ENCODE results near the gene COBL. TPM values are rescaled to one million over a fixed set of nuclear protein-coding genes. Genes with fewer than 3 reads are reported as not detected.
"Not testable (repeated sequence)": the region's sequence is repeated elsewhere in the genome, so short reads cannot be mapped to it uniquely, and the experiment has no call there.

The COBL gene
- total RNA-seq, 1 donor from 2014 or later, result under 0.01 TPM

DNA sequence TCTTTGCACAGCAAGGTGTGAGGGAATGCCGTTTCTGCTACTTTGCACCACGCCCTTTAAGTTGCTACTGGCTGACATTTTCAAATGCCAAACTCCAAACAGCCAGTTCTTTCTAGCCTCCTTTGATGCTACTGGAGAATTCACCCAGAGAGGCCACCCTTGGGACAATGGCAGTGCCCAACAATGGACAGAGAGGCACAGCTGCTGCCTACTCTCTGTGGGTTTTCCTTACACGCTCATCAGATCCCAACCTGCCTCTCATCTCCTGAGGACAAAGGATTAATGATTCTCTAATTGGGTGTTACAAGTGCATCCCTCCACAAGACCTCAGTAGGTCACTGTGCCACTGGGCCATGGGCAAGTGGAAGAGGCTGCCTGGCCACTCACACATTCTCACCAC, 105.8 kb downstream of the COBL start:
- DNase-seq (ENCODE audit: low read depth in 2 of 2), result no peak

DNA sequence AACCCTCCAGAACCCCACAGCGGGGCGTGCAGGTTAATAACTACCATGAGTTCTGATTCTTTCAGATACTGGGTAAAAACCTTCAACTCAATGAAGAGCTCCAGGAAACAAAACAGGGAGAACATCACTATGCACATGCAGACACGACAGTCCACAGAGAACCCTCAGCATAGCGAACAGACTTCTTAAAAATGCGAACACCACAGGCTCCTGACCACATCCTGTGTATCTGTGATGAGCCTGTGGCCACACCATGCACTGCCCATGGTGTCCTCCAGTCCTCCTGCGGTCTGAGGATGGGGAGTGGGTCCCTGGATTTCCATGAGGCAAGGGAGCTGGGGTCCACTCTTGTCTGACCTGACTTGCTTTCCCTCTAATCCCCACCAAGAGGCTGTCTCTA, 107.2 kb downstream of the COBL start:
- no peak for DNase-seq (ENCODE audit: low read depth in 2 of 2)

DNA sequence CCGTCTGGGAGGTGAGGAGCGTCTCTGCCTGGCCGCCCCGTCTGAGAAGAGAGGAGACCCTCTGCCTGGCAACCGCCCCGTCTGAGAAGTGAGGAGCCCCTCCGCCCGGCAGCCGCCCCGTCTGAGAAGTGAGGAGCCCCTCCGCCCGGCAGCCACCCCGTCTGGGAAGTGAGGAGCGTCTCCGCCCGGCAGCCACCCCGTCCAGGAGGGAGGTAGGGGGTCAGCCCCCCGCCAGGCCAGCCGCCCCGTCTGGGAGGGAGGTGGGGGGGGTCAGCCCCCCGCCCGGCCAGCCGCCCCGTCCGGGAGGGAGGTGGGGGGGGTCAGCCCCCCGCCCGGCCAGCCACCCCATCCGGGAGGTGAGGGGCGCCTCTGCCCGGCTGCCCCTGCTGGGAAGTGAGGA, 108.5 kb downstream of the COBL start:
- not testable (repeated sequence) for DNase-seq (ENCODE audit: low read depth in 2 of 2)

DNA sequence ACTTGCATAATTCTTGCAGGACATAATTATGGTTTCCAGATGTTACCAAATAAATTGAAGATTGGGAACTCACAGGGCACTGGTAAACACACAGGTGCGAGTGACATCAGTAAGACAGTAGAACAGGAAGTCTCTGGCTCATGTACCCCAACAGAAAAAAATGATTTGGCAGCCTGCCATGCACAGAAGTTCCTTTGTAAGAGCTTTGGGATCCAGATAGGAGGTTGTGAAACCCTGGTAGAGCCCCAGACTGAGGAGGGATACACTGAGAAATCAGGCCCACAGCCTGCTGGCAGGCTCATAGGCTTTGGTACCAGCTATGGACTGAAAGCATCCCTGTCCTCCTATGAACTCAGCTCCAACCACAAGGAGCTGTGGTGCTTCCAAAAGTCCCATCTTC, 118.0 kb downstream of the COBL start:
- no peak for DNase-seq (ENCODE audit: low read depth in 2 of 2)

DNA sequence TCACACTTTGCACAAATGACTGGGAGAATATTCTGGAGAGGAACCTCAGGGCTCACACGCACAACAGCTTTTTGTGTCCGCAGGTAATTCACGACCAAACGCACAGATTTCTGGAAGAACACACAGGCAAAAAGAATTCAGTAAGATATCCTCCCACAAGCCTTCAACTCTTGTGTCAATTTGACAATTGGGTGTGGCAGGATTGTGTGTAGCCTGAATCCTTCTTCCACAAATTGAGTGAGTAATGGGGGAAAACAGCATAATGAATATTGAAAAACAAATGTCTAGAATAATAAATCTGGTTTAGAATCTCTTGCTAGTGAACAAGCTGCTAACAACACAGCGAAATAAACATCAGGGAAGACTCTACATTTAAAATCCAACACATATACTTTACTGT, 125.6 kb downstream of the COBL start:
- no peak for DNase-seq (ENCODE audit: low read depth in 2 of 2)

DNA sequence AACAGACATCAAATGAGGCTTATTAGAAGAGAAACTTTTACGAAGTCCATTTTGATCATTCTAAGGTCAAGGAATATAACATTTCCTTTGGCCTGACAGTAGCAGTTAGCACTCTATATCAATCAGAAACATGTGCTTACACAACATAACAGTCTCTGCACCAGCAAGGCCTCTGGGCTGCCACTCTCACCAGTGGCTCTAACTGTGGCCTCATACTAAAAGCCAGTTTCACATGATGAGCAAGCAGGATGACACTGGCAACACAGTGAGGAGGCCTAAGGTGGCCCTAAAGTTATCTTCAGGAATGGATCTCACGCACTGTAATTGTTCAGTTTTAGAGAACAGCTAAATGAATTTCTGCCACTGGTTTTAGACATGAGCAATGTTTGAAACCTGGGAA, 126.8 kb downstream of the COBL start:
- no peak for DNase-seq (ENCODE audit: low read depth in 2 of 2)

DNA sequence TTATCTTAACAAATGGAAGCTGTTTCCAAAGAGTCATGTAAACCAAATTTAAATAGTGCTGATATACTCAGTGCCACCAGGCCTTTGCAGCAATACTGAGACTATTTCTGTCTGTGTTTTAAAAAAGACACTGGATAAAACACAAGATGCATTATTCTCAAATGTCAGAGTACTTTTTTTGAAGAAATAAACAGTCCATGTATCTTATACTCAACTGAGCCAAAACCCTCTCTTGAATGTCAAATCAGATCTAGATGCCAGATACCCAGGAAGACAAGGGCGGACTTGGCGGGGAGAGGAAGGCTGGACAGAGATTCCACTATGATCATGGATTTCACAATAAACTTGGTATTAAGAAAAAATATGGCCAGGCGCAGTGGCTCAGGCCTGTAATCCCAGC, 127.6 kb downstream of the COBL start:
- DNase-seq (ENCODE audit: low read depth in 2 of 2), result no peak

DNA sequence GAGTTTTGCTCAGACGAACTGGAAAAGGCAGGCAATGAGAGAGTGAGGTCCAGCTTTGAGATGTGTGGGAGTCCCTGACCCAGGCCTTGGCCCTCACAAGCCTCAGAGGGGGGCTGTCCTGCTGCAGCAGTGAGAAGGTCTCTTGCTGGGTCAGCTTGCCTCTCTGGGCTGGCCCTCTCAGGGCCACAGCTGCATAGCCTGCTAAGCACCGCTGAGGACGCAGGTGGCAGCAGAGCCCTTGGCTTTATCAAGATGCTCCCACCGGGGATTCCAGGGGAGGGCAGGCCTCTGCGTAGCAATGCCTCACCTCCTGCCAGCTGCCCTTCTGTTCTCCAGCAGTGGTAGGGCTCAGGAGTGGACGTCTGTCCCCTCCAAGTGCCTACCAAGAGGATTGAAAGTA, 128.7 kb downstream of the COBL start:
- no peak for DNase-seq (ENCODE audit: low read depth in 2 of 2)

DNA sequence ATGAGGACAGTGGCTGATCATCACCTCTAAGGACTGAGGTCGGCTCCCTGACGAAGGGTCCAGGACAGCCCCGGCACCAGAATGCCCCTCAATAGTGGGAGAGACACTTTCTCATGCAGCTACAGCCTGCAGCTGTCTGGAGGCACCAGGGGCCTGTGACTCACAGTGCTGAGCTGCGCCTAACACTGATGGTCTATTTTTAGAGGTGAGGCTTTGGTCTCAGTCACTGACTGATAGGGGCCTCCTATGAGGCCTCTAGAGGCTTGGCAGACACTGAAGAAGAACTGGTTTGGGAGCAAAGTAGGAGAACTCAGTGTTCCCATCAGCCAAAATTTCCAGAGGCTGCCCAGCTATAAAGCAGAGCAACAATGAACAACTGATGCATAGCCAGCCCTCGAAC, 130.1 kb downstream of the COBL start:
- DNase-seq (ENCODE audit: low read depth in 2 of 2), result no peak

DNA sequence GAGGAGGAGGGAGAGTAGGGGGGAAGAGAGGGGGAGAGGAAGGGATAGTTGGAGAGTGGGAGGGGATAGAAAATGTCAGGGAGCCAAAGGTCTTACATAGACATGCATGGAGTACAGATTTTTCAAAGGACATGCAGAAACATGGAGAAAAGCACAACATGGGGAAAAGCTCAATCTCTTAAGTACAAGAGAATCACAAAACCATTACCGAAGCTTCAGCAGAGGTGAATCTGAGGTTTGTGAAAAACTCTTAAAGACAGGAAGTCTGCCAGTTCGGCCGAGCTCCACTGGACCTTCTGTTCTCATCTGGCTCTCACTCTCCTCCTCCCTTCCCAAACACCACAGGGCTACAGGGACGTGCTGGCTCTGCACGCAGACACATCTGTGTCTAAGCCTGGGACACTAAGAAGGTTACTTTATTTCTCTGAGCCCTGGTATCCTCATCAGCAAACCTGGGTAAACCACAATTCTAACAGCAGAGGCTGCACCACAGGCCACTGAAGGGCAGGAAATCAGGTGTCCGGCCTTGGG, 133.9 kb downstream of the COBL start:
- DNase-seq (ENCODE audit: low read depth in 2 of 2), result no peak

DNA sequence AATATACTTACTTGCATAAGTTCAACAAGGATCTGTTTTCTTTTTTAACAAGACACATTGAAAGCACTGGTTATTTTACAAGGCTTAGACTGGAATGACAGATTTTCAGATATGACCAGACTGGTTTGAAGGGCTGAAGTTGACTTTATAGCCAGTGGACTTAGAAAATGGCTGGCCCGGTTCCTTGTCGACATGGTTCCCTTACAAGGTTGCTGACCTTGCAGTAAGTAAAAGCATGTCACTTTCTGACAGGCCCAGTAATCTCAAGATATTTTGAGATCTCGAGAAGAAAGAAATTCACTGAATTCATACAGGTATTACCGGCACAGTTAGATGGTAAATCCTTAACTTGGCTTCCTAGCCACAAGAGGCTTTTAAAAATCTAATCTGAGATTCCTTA, 136.5 kb downstream of the COBL start:
- DNase-seq (ENCODE audit: low read depth in 2 of 2), result no peak

DNA sequence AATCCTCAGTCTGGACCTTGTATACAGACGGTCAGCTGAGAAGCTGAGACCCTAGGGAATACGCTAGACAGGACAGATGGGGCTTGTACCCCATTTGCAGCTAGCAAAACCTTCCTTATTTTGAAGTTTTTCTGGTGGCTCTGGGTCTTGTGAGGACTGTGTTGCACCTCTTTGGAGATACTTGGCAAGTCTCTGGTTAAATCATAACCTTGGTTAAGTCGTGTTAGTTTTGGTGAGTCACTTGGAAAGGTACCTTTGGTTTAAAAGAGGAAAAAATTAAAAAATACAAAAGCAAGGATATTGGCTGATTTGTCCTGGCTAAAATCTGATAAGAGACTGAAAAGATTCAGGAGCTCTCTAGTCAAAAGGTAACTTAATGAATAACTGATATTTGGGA, 140.6 kb downstream of the COBL start:
- DNase-seq (ENCODE audit: low read depth in 2 of 2), result no peak

DNA sequence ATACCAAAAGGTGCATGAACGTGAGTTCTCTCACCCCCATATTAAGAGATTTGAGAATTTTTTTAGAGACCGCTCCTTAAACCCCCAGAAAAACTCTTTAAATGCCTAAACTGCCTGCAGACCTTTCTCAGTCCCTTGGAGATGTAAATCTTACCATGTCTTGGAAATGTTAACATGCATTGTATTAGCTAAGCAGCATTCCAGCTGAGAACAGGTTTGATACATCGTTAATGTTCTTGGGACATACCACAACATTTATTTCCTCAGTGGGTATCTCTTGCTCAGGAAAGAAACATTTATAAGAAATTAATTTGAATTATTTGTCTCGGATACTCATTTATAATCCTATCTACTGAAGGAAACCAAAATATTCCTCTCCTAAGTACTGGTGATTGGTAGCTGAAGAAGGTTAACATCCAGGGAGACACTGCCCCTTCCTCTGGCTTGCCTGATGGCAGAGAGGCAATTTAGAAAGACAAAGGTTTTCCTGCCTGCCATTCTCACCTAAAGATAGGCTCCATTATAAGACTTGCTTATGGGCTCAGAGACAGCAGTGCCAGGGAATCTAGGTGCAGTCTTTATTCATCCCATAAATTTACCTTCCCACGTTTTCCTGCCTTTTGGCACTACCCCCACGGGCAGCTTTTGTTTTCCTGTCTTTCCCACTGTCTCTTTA, 141.2 kb downstream of the COBL start:
- DNase-seq (ENCODE audit: low read depth in 2 of 2), result no peak

DNA sequence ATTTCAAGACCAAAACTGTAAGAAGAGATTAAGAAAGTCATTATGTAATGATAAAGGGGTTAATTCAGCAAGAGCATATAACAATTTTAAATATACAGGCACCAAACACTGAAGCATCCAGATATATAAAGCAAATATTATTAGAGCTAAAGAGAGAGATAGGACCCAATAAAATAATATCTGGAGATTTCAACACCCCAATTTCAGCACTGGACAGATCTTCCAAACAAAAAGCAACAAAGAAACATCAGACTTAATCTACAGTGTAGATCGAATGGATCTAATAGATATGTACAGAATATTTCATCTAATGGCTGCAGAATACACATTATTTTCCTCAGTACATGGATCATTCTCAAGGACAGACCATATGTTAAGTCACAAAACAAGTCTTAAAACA, 151.3 kb downstream of the COBL start:
- DNase-seq (ENCODE audit: low read depth in 2 of 2), result no peak

DNA sequence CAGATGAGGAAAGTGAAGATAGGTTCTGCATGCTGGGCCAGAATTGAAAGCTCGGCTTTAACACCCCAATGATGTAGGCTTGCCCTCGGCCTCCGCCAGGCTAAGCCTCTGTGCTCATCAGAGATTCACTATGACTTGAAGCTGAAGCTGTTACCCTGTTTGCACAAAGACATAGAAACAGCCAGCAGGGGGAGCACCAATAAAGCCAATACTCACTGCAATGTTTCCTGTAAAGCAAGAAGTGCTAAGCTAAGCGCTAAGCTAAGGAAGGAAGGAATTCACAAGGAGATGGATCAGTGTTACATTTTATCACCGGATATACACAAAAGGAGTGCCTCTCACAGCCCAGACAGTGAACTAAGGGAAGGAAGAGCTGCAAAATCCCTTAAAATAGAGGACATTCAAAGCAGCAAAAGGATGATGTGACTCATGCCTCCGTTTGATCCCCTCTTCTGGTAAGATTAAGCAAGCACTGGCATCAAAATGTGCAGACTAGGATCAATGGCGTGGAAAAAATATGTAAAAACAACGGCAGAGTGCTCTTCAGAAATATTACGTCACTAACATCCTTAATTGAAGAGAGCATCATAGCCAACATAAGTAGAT, 153.8 kb downstream of the COBL start:
- DNase-seq (ENCODE audit: low read depth in 2 of 2), result peak; percentile 48 to 79

DNA sequence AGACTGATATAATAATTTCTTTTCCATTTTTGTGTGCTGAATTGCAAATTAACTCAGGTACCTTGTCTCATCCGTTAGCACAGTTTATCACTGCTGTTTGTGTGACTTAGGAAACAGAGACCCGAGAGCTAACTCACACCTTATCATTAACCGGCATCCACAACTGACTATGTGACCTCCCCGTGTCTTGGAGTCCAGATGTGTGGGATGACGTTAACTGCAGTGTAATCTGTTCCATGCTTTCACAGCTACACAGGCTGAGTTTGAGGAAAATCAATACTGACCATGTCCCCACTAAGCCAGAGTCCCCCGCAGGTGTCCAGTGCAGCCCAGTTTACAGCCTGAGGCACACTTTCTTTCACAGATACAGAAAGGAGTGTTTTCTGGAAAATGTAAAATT, 154.7 kb downstream of the COBL start:
- no peak for DNase-seq (ENCODE audit: low read depth in 2 of 2)

DNA sequence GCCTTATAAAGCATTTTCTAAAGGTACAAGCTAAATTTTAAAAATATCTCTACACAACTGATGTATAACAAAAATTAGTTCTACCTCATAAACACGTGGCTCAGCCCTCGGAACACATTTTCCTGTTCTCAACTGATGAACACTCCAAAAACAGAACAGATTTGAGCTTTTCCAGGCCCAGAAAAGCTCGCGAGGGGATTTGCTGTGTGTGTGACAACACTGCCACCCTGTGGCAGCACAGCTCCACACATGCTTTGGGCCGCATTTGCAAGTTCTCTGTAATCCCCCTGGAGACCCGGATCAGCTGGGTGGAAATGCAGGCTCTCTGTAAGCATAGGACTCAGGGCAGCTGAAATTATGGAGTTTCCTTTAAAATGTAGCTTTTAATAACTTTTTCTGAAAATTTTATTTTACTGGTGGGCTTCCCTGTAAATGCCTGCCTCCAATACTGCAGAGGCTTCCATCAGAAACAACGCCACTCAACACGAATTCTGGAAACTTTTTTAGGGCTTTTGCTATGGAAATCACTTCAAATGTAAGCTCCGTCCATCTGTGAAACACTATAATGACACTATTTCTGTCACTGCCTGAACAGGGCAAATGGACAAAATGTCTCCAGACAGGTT, 155.5 kb downstream of the COBL start:
- peak; percentile 70 for DNase-seq (ENCODE audit: low read depth in 2 of 2)

DNA sequence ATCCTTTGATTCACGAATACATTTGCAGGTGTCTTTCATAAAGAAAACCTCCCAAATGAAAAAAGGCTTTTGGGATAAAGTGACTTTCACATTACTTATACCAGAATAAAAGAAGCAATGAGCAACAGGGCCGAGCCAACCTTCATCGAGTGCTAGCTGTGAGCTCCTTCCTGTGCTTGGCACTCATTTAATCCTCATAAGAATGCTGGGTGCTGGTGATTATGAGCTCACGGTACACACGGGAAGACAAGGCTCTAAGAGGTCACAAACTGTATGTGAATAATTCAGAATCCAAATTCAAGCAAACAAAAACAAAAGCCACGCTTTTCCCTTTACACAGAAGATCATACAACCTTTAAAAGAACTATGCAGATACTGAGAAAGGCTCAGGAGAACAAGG, 156.2 kb downstream of the COBL start:
- no peak for DNase-seq (ENCODE audit: low read depth in 2 of 2)

DNA sequence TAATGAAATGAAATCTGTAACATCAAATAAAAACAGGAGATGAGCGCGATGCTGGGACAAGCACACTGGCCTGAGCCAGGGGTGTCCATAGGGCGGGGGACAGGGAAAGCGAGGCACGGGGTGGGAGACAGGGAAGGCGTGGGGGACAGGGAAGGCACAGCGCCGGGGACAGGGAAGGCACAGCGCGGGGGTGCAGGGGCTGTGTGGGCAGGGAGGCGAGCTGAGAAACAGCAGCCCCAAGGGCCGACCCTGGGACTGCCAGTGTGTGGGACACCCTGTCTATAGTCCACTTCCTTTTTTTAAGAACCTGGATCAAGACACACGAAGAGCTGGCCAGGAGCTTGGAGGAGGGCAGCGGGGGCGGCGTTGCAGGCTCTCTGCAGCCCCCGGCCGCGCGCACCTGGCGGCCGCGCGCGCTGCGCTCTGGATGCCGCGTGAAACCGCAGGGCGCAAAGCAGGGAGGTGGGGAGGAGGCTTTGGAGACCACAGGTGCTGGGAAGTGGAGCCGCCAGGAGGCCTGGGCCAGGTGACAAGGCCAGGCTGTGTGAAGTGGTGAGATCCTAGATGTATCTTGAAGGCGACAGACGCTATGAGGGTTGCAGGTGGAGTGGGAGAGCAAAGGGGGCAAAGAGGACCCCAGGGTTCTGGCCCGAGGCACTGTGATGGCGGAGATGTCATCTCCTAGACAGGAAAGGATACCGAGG, 157.7 kb downstream of the COBL start:
- DNase-seq (ENCODE audit: low read depth in 2 of 2), result no peak

DNA sequence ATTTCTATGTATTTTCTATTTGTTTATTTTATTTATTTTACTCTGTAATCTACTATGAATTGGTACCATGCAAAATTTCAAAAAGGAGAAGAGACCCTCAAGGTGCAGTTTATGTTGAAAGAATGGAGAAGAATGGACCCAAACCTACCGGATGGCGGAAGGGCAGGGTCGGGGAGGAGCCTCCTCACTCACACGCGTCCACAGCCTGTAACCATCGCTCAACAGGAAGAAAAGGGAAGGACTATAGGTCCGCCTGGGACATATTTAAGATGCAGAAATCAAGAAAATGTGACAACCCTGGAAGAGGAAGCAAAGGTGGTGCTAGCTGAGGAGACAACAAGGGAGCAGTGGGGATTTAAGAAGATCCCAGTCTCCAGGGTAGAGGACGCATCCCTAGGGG, 158.4 kb downstream of the COBL start:
- DNase-seq (ENCODE audit: low read depth in 2 of 2), result no peak

DNA sequence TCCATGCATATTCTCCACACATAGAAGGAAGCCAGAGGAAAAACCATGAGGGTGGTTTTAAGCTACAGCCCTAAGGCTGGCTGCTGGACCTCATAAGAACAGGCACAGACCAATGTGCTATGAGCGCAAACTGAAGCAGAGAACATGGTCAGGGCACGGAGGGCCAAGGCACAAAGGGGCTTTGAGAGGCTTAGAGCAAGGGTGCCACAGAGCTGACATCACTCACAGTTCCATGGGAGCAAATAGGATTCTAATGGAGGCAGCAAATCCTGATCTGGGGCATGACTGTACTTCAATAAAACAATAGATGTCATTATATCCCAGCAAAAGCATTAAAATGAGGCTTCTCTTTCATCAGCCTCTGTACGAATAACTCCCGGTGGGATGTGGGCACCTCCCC, 162.4 kb downstream of the COBL start:
- no peak for DNase-seq (ENCODE audit: low read depth in 2 of 2)

DNA sequence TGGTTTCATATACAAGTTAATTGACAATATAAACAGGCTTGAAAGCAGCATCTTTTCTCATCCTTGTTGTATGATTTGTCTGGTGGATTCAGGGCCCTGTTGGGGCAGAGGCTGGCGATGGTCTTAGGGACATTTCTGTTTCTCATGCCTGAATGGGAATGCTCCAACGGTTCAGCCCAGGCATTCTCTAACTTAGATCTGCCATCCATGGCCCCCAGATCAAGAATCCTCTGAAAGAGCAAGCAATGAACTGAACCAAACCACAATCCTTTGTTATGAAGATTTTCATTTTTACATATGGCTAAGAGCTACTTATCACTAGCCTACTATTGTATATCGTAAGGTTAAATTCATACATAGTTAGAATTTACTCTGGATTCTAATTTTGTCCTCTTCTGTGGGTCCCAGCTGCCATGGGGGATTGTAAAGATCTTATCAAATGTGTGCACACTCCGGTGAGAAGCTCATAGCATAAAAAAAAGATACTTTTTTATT, 163.9 kb downstream of the COBL start:
- no peak for DNase-seq (ENCODE audit: low read depth in 2 of 2)

All from dermis microvascular lymphatic vessel endothelial cell (primary cell).